NT2/D1 (cell line): ENCODE results near the gene UBR2.

Source experiments
- DNase-seq: peaks from one replicate; pipeline ENCODE4 v3.0.0-alpha.2; 2011; ENCODE audit warnings: low read depth, low spot score
- H3K27me3 ChIP-seq: 2 replicates; pipeline ENCODE4 v1.6.0; 2011; ENCODE audit warnings: mild to moderate bottlenecking; ENCODE audit not compliant: insufficient read length, insufficient read depth
- H3K36me3 ChIP-seq: 2 replicates; pipeline ENCODE4 v1.6.1; 2011; ENCODE audit warnings: mild to moderate bottlenecking, low read length, mixed read lengths; ENCODE audit not compliant: insufficient read depth, insufficient read length
- H3K4me1 ChIP-seq: 2 replicates; pipeline ENCODE4 v1.5.1; 2011; ENCODE audit not compliant: insufficient read depth, insufficient read length
- H3K4me3 ChIP-seq: 2 replicates; pipeline ENCODE4 v1.5.1; 2011; ENCODE audit warnings: low read depth; ENCODE audit not compliant: insufficient read length
- H3K9ac ChIP-seq: 2 replicates; pipeline ENCODE4 v1.6.0; 2011; ENCODE audit warnings: low read depth; ENCODE audit not compliant: insufficient read length
- H3K9me3 ChIP-seq: 2 replicates; pipeline ENCODE4 v1.5.1; 2011; ENCODE audit warnings: mild to moderate bottlenecking, low read length; ENCODE audit not compliant: insufficient read depth
- SUZ12 ChIP-seq: IDR thresholded peaks from 2 replicates; pipeline ENCODE4 v1.6.1; 2011; ENCODE audit not compliant: insufficient read length, insufficient read depth; ENCODE audit errors: extremely low read depth
- YY1 ChIP-seq: IDR thresholded peaks from 2 replicates; pipeline ENCODE4 v1.6.1; 2011; ENCODE audit not compliant: insufficient read length, insufficient read depth
- ZNF274 ChIP-seq: IDR thresholded peaks from 2 replicates; pipeline ENCODE4 v1.6.1; 2011; ENCODE audit warnings: mild to moderate bottlenecking, low read depth, low read length

UBR2 gene

DNA sequence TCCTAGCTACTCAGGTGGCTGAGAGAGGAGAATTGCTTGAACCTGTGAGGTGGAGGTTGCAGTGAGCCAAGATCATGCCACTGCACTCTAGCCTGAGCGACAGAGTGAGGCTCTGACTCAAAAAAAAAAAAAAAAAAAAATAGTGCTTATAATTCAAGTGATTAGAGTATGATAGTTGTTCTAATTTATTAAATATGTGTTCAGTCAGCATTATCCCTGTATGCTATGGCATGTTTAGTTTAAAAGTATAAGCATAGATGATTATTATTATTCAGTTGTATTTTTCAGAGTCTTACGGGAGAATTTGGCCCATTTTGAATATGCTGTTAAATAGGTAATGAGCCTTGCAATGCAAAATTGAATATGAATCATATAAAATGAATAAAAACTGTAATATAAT is 64.8 kb downstream of the UBR2 start:
- H3K4me3 ChIP-seq: no peak overlapping the region
- H3K4me1 ChIP-seq: no peaks in the 10 kb centered on the region
- TF ChIP-seq ZNF274: no peak
- TF ChIP-seq SUZ12: no peak
- TF ChIP-seq YY1: no peak
- no peaks in the 10 kb centered on the region for H3K27me3 ChIP-seq
- no peaks in the 10 kb centered on the region for H3K9me3 ChIP-seq
- H3K9ac ChIP-seq: no peak overlapping the region
- no peak for DNase-seq
- H3K36me3 ChIP-seq: peaks cover 4% of the 10 kb centered on the region

DNA sequence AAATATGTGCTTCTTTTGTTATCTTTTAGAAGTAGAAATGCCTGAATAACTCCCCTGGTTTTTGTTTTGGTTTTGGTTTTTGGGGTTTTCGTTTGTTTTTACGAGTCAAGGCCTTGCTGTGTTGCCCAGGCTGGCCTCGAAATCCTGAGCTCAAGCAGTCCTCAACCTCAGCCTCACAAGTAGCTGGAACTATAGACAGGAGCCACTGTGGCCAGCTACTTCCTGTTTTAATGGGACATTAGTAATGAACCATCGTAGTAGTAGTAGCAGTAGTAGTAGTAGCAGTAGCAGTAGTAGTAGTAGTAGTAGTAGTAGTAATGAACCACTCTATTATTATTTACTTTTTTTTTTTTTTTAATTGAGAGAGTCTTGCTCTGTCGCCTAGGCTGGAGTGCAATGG is 66.0 kb downstream of the UBR2 start:
- Histone ChIP-seq H3K4me3 (no peak overlapping the region), H3K9ac (no peak overlapping the region), H3K36me3 (peaks cover 11% of the 10 kb centered on the region), H3K27me3 (no peaks in the 10 kb centered on the region), H3K4me1 (no peaks in the 10 kb centered on the region), H3K9me3 (no peaks in the 10 kb centered on the region)
- TF ChIP-seq YY1: no peak
- TF ChIP-seq SUZ12: no peak
- no peak for TF ChIP-seq ZNF274
- DNase-seq: no peak

DNA sequence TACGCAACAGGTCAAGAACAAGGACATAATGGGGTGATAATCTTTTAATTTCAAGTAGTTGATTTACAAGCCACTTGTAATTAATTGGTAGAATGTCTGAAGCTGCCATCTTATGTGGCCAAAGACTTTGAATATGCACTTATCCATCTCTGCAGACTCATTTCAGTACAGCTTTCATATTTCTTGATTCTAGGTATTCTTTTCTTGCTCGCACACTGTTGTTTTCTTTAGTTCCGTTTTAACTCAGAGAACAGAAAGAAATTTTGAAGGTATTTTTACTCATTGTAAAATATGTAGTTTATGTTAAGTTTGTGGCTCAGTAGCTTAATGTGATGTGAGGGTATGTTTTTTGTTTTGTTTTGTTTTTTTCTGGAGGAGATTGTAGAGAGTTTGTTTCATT is 73.9 kb downstream of the UBR2 start:
- TF ChIP-seq YY1: no peak
- TF ChIP-seq SUZ12: no peak
- no peak for TF ChIP-seq ZNF274
- Histone ChIP-seq H3K27me3 (no peaks in the 10 kb centered on the region), H3K9me3 (no peaks in the 10 kb centered on the region), H3K4me1 (no peaks in the 10 kb centered on the region), H3K9ac (no peak overlapping the region), H3K36me3 (peaks cover 45% of the 10 kb centered on the region), H3K4me3 (no peak overlapping the region)
- DNase-seq: no peak

GRCh38 chr6:42642794-42643193 is 79.0 kb downstream of the UBR2 start:
- H3K27me3 ChIP-seq: no peaks in the 10 kb centered on the region
- no peak overlapping the region for H3K9ac ChIP-seq
- H3K9me3 ChIP-seq: no peaks in the 10 kb centered on the region
- no peaks in the 10 kb centered on the region for H3K4me1 ChIP-seq
- no peak overlapping the region for H3K4me3 ChIP-seq
- peaks cover 38% of the 10 kb centered on the region for H3K36me3 ChIP-seq
- DNase-seq: no peak
- TF ChIP-seq ZNF274: no peak
- TF ChIP-seq YY1: no peak
- TF ChIP-seq SUZ12: no peak

GRCh38 chr6:42644211-42644610 is 80.4 kb downstream of the UBR2 start:
- no peak for TF ChIP-seq SUZ12
- TF ChIP-seq ZNF274: no peak
- TF ChIP-seq YY1: no peak
- DNase-seq: no peak
- H3K9ac ChIP-seq: no peak overlapping the region
- H3K4me3 ChIP-seq: no peak overlapping the region
- H3K36me3 ChIP-seq: peaks cover 41% of the 10 kb centered on the region
- no peaks in the 10 kb centered on the region for H3K9me3 ChIP-seq
- H3K4me1 ChIP-seq: no peaks in the 10 kb centered on the region
- no peaks in the 10 kb centered on the region for H3K27me3 ChIP-seq

- H3K9ac ChIP-seq: no peak overlapping the region
- H3K36me3 ChIP-seq: peaks cover 52% of the 10 kb centered on the region
- H3K4me1 ChIP-seq: no peaks in the 10 kb centered on the region
Measured at GRCh38 chr6:42652024-42652746, 88.4 kb downstream of the UBR2 start.

DNA sequence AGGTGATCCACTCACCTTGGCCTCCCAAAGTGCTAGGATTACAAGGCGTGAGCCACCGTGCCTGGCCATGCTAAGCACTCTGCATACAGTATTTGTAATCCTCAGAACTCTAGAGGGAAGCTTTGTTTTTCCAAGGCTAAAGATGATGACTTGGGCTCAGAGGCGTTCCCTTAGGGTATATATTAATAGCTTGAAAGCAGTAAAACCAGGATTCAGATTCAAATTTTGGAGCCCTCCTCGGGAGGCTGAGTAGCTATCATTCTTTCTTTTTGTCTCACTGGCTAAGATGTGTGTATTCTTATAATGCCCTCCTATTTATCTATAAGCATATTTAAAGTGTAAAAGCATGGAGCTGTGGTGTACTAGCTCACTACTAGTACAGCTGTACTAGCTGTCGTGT is 90.0 kb downstream of the UBR2 start:
- Histone ChIP-seq H3K9ac (no peak overlapping the region), H3K27me3 (no peaks in the 10 kb centered on the region), H3K36me3 (peaks cover 57% of the 10 kb centered on the region), H3K4me1 (no peaks in the 10 kb centered on the region), H3K9me3 (no peaks in the 10 kb centered on the region), H3K4me3 (no peak overlapping the region)
- no peak for TF ChIP-seq YY1
- TF ChIP-seq ZNF274: no peak
- no peak for TF ChIP-seq SUZ12
- no peak for DNase-seq

More at GRCh38 chr6:42652024-42652746, 88.4 kb downstream of the UBR2 start:
- TF ChIP-seq YY1 (no peak), ZNF274 (no peak), SUZ12 (no peak)
- Histone ChIP-seq H3K4me3 (no peak overlapping the region), H3K9me3 (no peaks in the 10 kb centered on the region), H3K27me3 (no peaks in the 10 kb centered on the region)
- DNase-seq: no peak
